GM08714 (cell line): Measurements from ENCODE around the gene ADGRL1.
"Not testable (repeated sequence)": the region's sequence is repeated elsewhere in the genome, so short reads cannot be mapped to it uniquely, and the experiment has no call there.

Experiments
- H3K4me3 ChIP-seq: fragments of 200-500 bp; sonication (Bioruptor generic); 2 replicates; pipeline ENCODE4 v1.5.1; 2014; ENCODE audit warnings: mild to moderate bottlenecking, low read length, inconsistent platforms
- ZNF274 ChIP-seq: IDR thresholded peaks from 2 replicates; pipeline ENCODE4 v1.6.1; 2012; ENCODE audit warnings: mild to moderate bottlenecking, low read depth, low read length

ADGRL1 gene

GRCh38 chr19:14205452-14206287, at the start of gene ADGRL1:
ADGRL1 (minus strand) TSS chr19:14206169; CDS start chr19:14183602, 22,567 bp downstream.
- peak within 1 kb of the TSS; percentile 68; the same call in 1 of the 2 replicates for H3K4me3 ChIP-seq

GRCh38 chr19:14255316-14255715, 49.3 kb upstream of the ADGRL1 start:
- not testable (repeated sequence) for H3K4me3 ChIP-seq

- not testable (repeated sequence) for H3K4me3 ChIP-seq
Observed at GRCh38 chr19:14253822-14254599, 48.0 kb upstream of the ADGRL1 start.

GRCh38 chr19:14252136-14252535, 46.2 kb upstream of the ADGRL1 start:
- H3K4me3 ChIP-seq, result not testable (repeated sequence)

- no peak overlapping the region for H3K4me3 ChIP-seq
- no peak for TF ChIP-seq ZNF274
Observed at GRCh38 chr19:14250870-14251269, 44.9 kb upstream of the ADGRL1 start.

- H3K4me3 ChIP-seq, result not testable (repeated sequence)
Observed at GRCh38 chr19:14250315-14250714, 44.3 kb upstream of the ADGRL1 start.

- H3K4me3 ChIP-seq, result not testable (repeated sequence)
Observed at GRCh38 chr19:14249891-14250290, 43.9 kb upstream of the ADGRL1 start.

GRCh38 chr19:14249012-14249754, 43.2 kb upstream of the ADGRL1 start:
- peak overlapping the region; percentile 18; the same call in 1 of the 2 replicates for H3K4me3 ChIP-seq

GRCh38 chr19:14248578-14249011, 42.6 kb upstream of the ADGRL1 start:
- H3K4me3 ChIP-seq, result peak overlapping the region; percentile 18; the same call in 1 of the 2 replicates
- no peak for TF ChIP-seq ZNF274

- H3K4me3 ChIP-seq, result peak overlapping the region; percentile 29; the same call in 1 of the 2 replicates
Observed at GRCh38 chr19:14247548-14248471, 41.8 kb upstream of the ADGRL1 start.

- H3K4me3 ChIP-seq, result not testable (repeated sequence)
Observed at GRCh38 chr19:14247205-14247547, 41.2 kb upstream of the ADGRL1 start.

- H3K4me3 ChIP-seq, result not testable (repeated sequence)
Observed at GRCh38 chr19:14244393-14244792, 38.4 kb upstream of the ADGRL1 start.

- not testable (repeated sequence) for H3K4me3 ChIP-seq
Observed at GRCh38 chr19:14243718-14244117, 37.7 kb upstream of the ADGRL1 start.
